Measurements from ENCODE around the gene RRM2.

- TF ChIP-seq POLR2A (IDR thresholded peaks at IDR 0.05; ENCODE audit: low read depth): no peak
- no peak for TF ChIP-seq EP300 (IDR thresholded peaks at IDR 0.05)
Measured at GRCh38 chr2:10085043-10085667, 37.4 kb upstream of the RRM2 start.
